H9 (cell line): ENCODE data around the gene PDLIM7. TPM values are rescaled to one million over a fixed set of nuclear protein-coding genes. Genes with fewer than 3 reads are reported as not detected.

Experiments
- DNase-seq: peaks from one replicate; pipeline ENCODE4 v3.0.0-alpha.2; 2017
- H2AFZ ChIP-seq: one replicate; pipeline ENCODE4 v1.6.1; 2013; ENCODE audit warnings: mild to moderate bottlenecking, low read length, control low read depth, moderate library complexity
- H2AK5ac ChIP-seq: 2 replicates; pipeline ENCODE4 v1.6.1; 2013; ENCODE audit warnings: low read length, control low read depth, mixed read lengths; ENCODE audit not compliant: insufficient read length
- H2BK120ac ChIP-seq: one replicate; pipeline ENCODE4 v1.6.1; 2013; ENCODE audit warnings: low read depth, mild to moderate bottlenecking, low read length, control low read depth, inconsistent platforms; ENCODE audit not compliant: poor library complexity, severe bottlenecking
- H2BK12ac ChIP-seq: 2 replicates; pipeline ENCODE4 v1.6.1; 2013; ENCODE audit warnings: low read length, control low read depth, mixed read lengths, low read depth; ENCODE audit not compliant: insufficient read length
- H2BK15ac ChIP-seq: 2 replicates; pipeline ENCODE4 v1.6.1; 2013; ENCODE audit warnings: low read depth, low read length, control low read depth
- H2BK20ac ChIP-seq: one replicate; pipeline ENCODE4 v1.6.1; 2013; ENCODE audit warnings: low read depth, mild to moderate bottlenecking, low read length, control low read depth, inconsistent platforms; ENCODE audit not compliant: poor library complexity, severe bottlenecking
- H2BK5ac ChIP-seq: 2 replicates; pipeline ENCODE4 v1.6.1; 2013; ENCODE audit warnings: low read length, control low read depth, mixed read lengths; ENCODE audit not compliant: insufficient read length
- H3K14ac ChIP-seq: 2 replicates; pipeline ENCODE4 v1.6.1; 2013; ENCODE audit warnings: low read length, control low read depth; ENCODE audit not compliant: insufficient read depth
- H3K18ac ChIP-seq: 2 replicates; pipeline ENCODE4 v1.6.1; 2013; ENCODE audit warnings: low read depth, mild to moderate bottlenecking, mixed read lengths, low read length, control low read depth; ENCODE audit not compliant: insufficient read length
- H3K23ac ChIP-seq: 2 replicates; pipeline ENCODE4 v1.6.1; 2013; ENCODE audit warnings: low read length, control low read depth, mixed read lengths, low read depth; ENCODE audit not compliant: insufficient read length
- H3K23me2 ChIP-seq: 2 replicates; pipeline ENCODE4 v1.6.1; 2013; ENCODE audit warnings: low read depth, mild to moderate bottlenecking, mixed read lengths, low read length, control low read depth; ENCODE audit not compliant: insufficient read length, poor library complexity, severe bottlenecking
- H3K27ac ChIP-seq: 2 replicates; pipeline ENCODE4 v1.5.1; 2013; ENCODE audit warnings: low read length, control low read depth, mixed read lengths, low read depth; ENCODE audit not compliant: insufficient read length
- H3K27me3 ChIP-seq: 2 replicates; pipeline ENCODE4 v1.6.1; 2013; ENCODE audit warnings: low read length, control low read depth, inconsistent platforms; ENCODE audit not compliant: insufficient read depth
- H3K4ac ChIP-seq: 2 replicates; pipeline ENCODE4 v1.6.1; 2013; ENCODE audit warnings: low read depth, mild to moderate bottlenecking, control low read depth, inconsistent platforms, low read length, moderate library complexity
- H3K4me1 ChIP-seq: 2 replicates; pipeline ENCODE4 v1.6.1; 2013; ENCODE audit warnings: low read length, control low read depth, inconsistent platforms; ENCODE audit not compliant: insufficient read depth
- H3K4me2 ChIP-seq: 2 replicates; pipeline ENCODE4 v1.6.1; 2013; ENCODE audit warnings: low read length, control low read depth, mixed read lengths; ENCODE audit not compliant: insufficient read length, insufficient read depth
- H3K56ac ChIP-seq: 2 replicates; pipeline ENCODE4 v1.6.1; 2013; ENCODE audit warnings: low read depth, mild to moderate bottlenecking, mixed read lengths, low read length, control low read depth; ENCODE audit not compliant: insufficient read length
- H3K79me1 ChIP-seq: 2 replicates; pipeline ENCODE4 v1.6.1; 2013; ENCODE audit warnings: low read depth, mild to moderate bottlenecking, moderate library complexity, low read length, control low read depth, inconsistent platforms; ENCODE audit not compliant: insufficient read depth, poor library complexity, severe bottlenecking
- H3K79me2 ChIP-seq: 2 replicates; pipeline ENCODE4 v1.6.1; 2013; ENCODE audit warnings: low read length, control low read depth, inconsistent platforms; ENCODE audit not compliant: insufficient read depth
- H3K9ac ChIP-seq: 2 replicates; pipeline ENCODE4 v1.6.1; 2013; ENCODE audit warnings: low read length, control low read depth, mixed read lengths; ENCODE audit not compliant: insufficient read length; ENCODE audit errors: extremely low read depth
- H3K9me3 ChIP-seq: one replicate; pipeline ENCODE4 v1.6.1; 2013; ENCODE audit warnings: low read depth, low read length, inconsistent platforms; ENCODE audit not compliant: control insufficient read depth
- H3T11ph ChIP-seq: one replicate; pipeline ENCODE4 v1.6.1; 2013; ENCODE audit warnings: mild to moderate bottlenecking, low read length, control low read depth, inconsistent platforms
- H4K20me1 ChIP-seq: one replicate; pipeline ENCODE4 v1.6.1; 2013; ENCODE audit not compliant: control insufficient read depth, insufficient read length, insufficient read depth
- H4K5ac ChIP-seq: 2 replicates; pipeline ENCODE4 v1.6.1; 2013; ENCODE audit warnings: low read depth, mild to moderate bottlenecking, mixed read lengths, low read length, control low read depth; ENCODE audit not compliant: insufficient read length
- H4K8ac ChIP-seq: replicated peaks from 2 replicates; pipeline ENCODE4 v1.6.1; 2013; ENCODE audit warnings: low read length, control low read depth, mixed read lengths, low read depth; ENCODE audit not compliant: insufficient read length
- H4K91ac ChIP-seq: 2 replicates; pipeline ENCODE4 v1.6.1; 2013; ENCODE audit warnings: low read depth, mild to moderate bottlenecking, moderate library complexity, mixed read lengths, low read length, control low read depth; ENCODE audit not compliant: insufficient read length
- H3K27ac Mint-ChIP-seq, 3 experiments: 2 replicates in 2 of 3; 3 replicates in 1 of 3; pipeline ENCODE4 v1.8.0; 2020 to 2021; ENCODE audit warnings: mixed read lengths in 3 of 3, mild to moderate bottlenecking in 1 of 3, moderate library complexity in 1 of 3
- H3K27me3 Mint-ChIP-seq: 2 replicates; pipeline ENCODE4 v1.8.0; 2021; ENCODE audit warnings: low read depth, mild to moderate bottlenecking, moderate library complexity, mixed read lengths
- H3K36me3 Mint-ChIP-seq, 3 experiments: 2 replicates in 2 of 3; 3 replicates in 1 of 3; pipeline ENCODE4 v1.8.0; 2020 to 2021; ENCODE audit warnings: low read depth in 3 of 3, mixed read lengths in 3 of 3; ENCODE audit not compliant: insufficient read depth in 1 of 3
- H3K4me1 Mint-ChIP-seq, 2 experiments: 2 replicates each; pipeline ENCODE4 v1.8.0; 2020; ENCODE audit warnings: mixed read lengths in 2 of 2
- H3K4me3 Mint-ChIP-seq, 2 experiments: 2 replicates in 1 of 2; 3 replicates in 1 of 2; pipeline ENCODE4 v1.8.0; 2020 to 2021; ENCODE audit warnings: mild to moderate bottlenecking in 2 of 2, mixed read lengths in 2 of 2, moderate library complexity in 1 of 2
- H3K9me3 Mint-ChIP-seq, 2 experiments: 2 replicates in 1 of 2; 3 replicates in 1 of 2; pipeline ENCODE4 v1.8.0; 2020; ENCODE audit warnings: mild to moderate bottlenecking in 2 of 2, mixed read lengths in 2 of 2, moderate library complexity in 1 of 2
- CTCF ChIP-seq: fragments of 200-600 bp; sonication (generic); conservative IDR thresholded peaks from 3 replicates; pipeline ENCODE4 v1.8.0; 2021; ENCODE audit warnings: antibody characterized with exemption, mild to moderate bottlenecking
- WGBS: extraction: QIAGEN DNeasy Blood & Tissue Kit; methylation state at CpG from one replicate; pipeline ENCODE4 v1.1.7; 2013; ENCODE audit warnings: missing lambda C conversion rate, low lambda C conversion rate, mixed read lengths; ENCODE audit not compliant: insufficient read length; ENCODE audit errors: extremely low coverage; 5-methylcytosine and 5-hydroxymethylcytosine counted together
- total RNA-seq: library from RNA; stranded (reverse); gene quantifications from 2 replicates; pipeline ENCODE4 v1.2.1, GENCODE V29; 2021

Gene PDLIM7
- total RNA-seq, 1 experiment from 2014 or later = 137 TPM

GRCh38 chr5:177469750-177470525 lies 27.5 kb downstream of the PDLIM7 start:
- Mint-ChIP-seq H3K9me3 (peaks cover 2 to 11% of the 10 kb centered on the region in 2 experiments; a peak in 1 of 5 replicates), H3K36me3 (peaks cover 52 to 71% (median 69%) of the 10 kb centered on the region in 3 experiments), H3K27ac (peak overlapping the region; percentile 95 to 96 (median 95)), H3K4me3 (peak overlapping the region; percentile 83 to 89), H3K27me3 (no peaks in the 10 kb centered on the region; the same call in 1 of the 2 replicates), H3K4me1 (peaks cover 28 to 51% of the 10 kb centered on the region in 2 experiments)
- H3K56ac ChIP-seq = no peak overlapping the region
- H3K4me1 ChIP-seq = peaks cover 21% of the 10 kb centered on the region; the same call in 1 of the 2 replicates
- H2BK20ac ChIP-seq = no peak overlapping the region
- no peaks in the 10 kb centered on the region for H4K20me1 ChIP-seq
- no peak overlapping the region for H2AFZ ChIP-seq
- H4K8ac ChIP-seq = no peak overlapping the region
- H3K9me3 ChIP-seq = no peaks in the 10 kb centered on the region
- no peak overlapping the region for H3K4me2 ChIP-seq
- H3T11ph ChIP-seq = no peak overlapping the region
- peak overlapping the region; percentile 11; the same call in 1 of the 2 replicates for H3K14ac ChIP-seq
- no CpG with 5 or more reads among the region's 8 CpGs for WGBS
- no peak overlapping the region for H2AK5ac ChIP-seq
- DNase-seq = no peak
- H3K23ac ChIP-seq = no peak overlapping the region
- no peaks in the 10 kb centered on the region for H3K27me3 ChIP-seq
- peaks cover 10% of the 10 kb centered on the region for H3K79me1 ChIP-seq
- H3K18ac ChIP-seq = no peak overlapping the region
- no peak overlapping the region for H2BK12ac ChIP-seq
- peaks cover 26% of the 10 kb centered on the region; the same call in 1 of the 2 replicates for H3K79me2 ChIP-seq
- TF ChIP-seq CTCF = no peak
- no peak overlapping the region for H2BK15ac ChIP-seq
- H3K27ac ChIP-seq = no peak overlapping the region
- no peak overlapping the region for H4K91ac ChIP-seq
- H3K23me2 ChIP-seq = peaks cover 4% of the 10 kb centered on the region
- H2BK5ac ChIP-seq = no peak overlapping the region
- H2BK120ac ChIP-seq = no peak overlapping the region
- no peak overlapping the region for H3K4ac ChIP-seq
- no peak overlapping the region for H3K9ac ChIP-seq
- no peak overlapping the region for H4K5ac ChIP-seq
